H1 (cell line): ENCODE measurements around the gene ZMIZ1. TPM values are rescaled to one million over a fixed set of nuclear protein-coding genes. Genes with fewer than 3 reads are reported as not detected.

Experiments
- BCL11A ChIP-seq, 2 experiments: IDR thresholded peaks; one replicate each; pipeline ENCODE4 v1.6.1; 2011; ENCODE audit warnings: low read depth in 2 of 2, low read length in 2 of 2, mild to moderate bottlenecking in 2 of 2
- EZH2 ChIP-seq: fragments of 200-600 bp; sonication (generic); IDR thresholded peaks from 2 replicates; pipeline ENCODE4 v1.7.1; 2012; ENCODE audit warnings: low read depth, mild to moderate bottlenecking, moderate library complexity, low read length, inconsistent platforms; ENCODE audit not compliant: severe bottlenecking
- HDAC2 ChIP-seq, 2 experiments: fragments of 300-600 bp in 1 of 2; sonication (generic) in 1 of 2; IDR thresholded peaks; 2 replicates each; pipeline ENCODE4 v1.6.1; 2011 to 2012; ENCODE audit warnings: low read depth in 2 of 2, low read length in 2 of 2, mild to moderate bottlenecking in 2 of 2, moderate library complexity in 2 of 2, borderline replicate concordance in 1 of 2, inconsistent platforms in 1 of 2
- NANOG ChIP-seq: IDR thresholded peaks from 2 replicates; pipeline ENCODE4 v1.6.1; 2011; ENCODE audit warnings: low read length, low read depth, mild to moderate bottlenecking, inconsistent platforms; ENCODE audit not compliant: insufficient read depth, poor library complexity, severe bottlenecking
- RAD21 ChIP-seq, 2 experiments: IDR thresholded peaks in 1 of 2; conservative IDR thresholded peaks in 1 of 2; 2 replicates each; pipeline ENCODE4 v1.6.1; 2011; ENCODE audit warnings: low read depth in 2 of 2, low read length in 2 of 2, improper control_type of control experiment in 1 of 2, inconsistent platforms in 1 of 2, mild to moderate bottlenecking in 1 of 2, moderate library complexity in 1 of 2
- RFX5 ChIP-seq: IDR thresholded peaks from 2 replicates; pipeline ENCODE4 v1.6.1; 2011; ENCODE audit warnings: low read depth, low read length, improper control_type of control experiment, borderline replicate concordance
- SP4 ChIP-seq: IDR thresholded peaks from 2 replicates; pipeline ENCODE4 v1.6.1; 2012; ENCODE audit warnings: low read length, inconsistent platforms
- polyA plus RNA-seq, 7 experiments: library from polyadenylated mRNA; depleted of rRNA in 3 of 7; stranded (reverse) in 5 of 7; unstranded in 2 of 7; fragments of >200 nt in 5 of 7; fragments of 200-250 nt in 2 of 7; gene quantifications; 1 replicate in 5 of 7; 2 replicates in 1 of 7; 4 replicates in 1 of 7; pipeline versions ENCODE4 v1.2.1 to v1.2.3, GENCODE V29; 2011 to 2013; ENCODE audit warnings: missing spikeins in 2 of 7, mixed read lengths in 2 of 7
- total RNA-seq: library from RNA; stranded (reverse); fragmentation: NEBNext Ultra II Directional; extraction: Animal tissue kit (Norgen Biotek cat#: 25700); gene quantifications from 2 replicates; pipeline ENCODE4 v1.2.1, GENCODE V29; 2021
- TF ChIP-seq, protein P1 (sequence below): IDR thresholded peaks from 2 replicates; pipeline ENCODE4 v1.6.1; 2011; ENCODE audit warnings: low read depth, mild to moderate bottlenecking, low read length; ENCODE audit not compliant: insufficient read depth

ZMIZ1 gene
- total and polyA plus RNA-seq, 2 of the 8 experiments (the other 6 are each of a cell fraction or from before 2014, with no cell fraction given): 8.1 to 28.0 TPM

DNA sequence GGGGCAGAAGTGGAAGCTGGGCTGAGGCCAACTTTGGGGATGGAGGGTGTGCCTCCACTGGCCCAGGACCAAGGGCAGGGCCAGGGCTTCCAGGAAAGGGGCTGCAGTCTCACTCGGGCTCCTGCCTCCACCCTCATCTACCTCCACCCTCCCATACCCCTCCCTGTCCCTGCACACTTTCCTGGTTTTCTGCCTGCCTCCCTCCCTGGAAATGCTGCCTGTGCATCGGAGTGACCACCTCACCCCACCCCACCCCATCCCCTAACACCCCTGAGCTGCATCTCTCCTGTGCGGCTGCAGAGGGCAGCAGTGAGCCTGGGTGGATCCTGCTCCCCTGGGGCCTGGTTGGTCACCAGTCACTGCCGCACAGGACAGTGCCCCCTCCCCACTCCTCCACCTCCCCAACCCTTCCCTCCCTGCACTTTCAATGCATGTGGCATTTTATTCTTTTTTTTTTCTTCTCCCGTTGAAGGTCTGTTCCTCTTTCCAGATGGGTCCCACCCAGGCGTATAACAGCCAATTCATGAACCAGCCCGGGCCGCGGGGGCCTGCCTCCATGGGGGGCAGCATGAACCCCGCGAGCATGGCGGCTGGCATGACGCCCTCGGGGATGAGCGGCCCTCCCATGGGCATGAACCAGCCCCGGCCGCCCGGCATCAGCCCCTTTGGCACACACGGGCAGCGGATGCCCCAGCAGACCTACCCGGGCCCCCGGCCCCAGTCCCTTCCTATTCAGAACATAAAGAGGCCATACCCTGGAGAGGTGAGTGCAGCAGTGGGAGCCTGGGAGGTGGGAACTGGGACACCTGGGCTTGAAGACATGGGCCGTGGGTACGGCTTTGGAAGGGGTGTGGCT, 224.4 kb downstream of the ZMIZ1 start (continued):
- no peak for TF ChIP-seq EZH2
- TF ChIP-seq, protein P1, sequence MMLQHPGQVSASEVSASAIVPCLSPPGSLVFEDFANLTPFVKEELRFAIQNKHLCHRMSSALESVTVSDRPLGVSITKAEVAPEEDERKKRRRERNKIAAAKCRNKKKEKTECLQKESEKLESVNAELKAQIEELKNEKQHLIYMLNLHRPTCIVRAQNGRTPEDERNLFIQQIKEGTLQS: no peak
- peak; percentile 62 to 66 for TF ChIP-seq RAD21 (IDR thresholded peaks at IDR 0.05 in 1 of 2, conservative IDR thresholded peaks at IDR 0.05 in 1 of 2; ENCODE audit: low read depth in 2 of 2, low read length in 2 of 2)
- no peak for TF ChIP-seq NANOG
- TF ChIP-seq SP4: no peak
- TF ChIP-seq HDAC2 (IDR thresholded peaks at IDR 0.05; ENCODE audit: borderline replicate concordance in 1 of 2, low read depth in 2 of 2, low read length in 2 of 2): no peak
- no peak for TF ChIP-seq RFX5
- no peak for TF ChIP-seq BCL11A (IDR thresholded peaks at IDR 0.05; ENCODE audit: low read depth in 2 of 2, low read length in 2 of 2)
